Esophagus mucosa (tissue), 1 donor: ENCODE data around the gene MTA1. TPM values are rescaled to one million over a fixed set of nuclear protein-coding genes. Genes with fewer than 3 reads are reported as not detected.

Source experiments
- ATAC-seq: fragments of 200-7000 bp; cut with Tn5 transposase; one replicate; pipeline ENCODE4 v1.9.1; 2020
- total RNA-seq: library from RNA; stranded (reverse); gene quantifications from one replicate; pipeline ENCODE4 v1.2.4, GENCODE V29; 2023
- donor health status: DM: yes; HTN: yes; CAD: no.

MTA1 gene
- total RNA-seq, 1 donor from 2014 or later = 30.9 TPM

DNA sequence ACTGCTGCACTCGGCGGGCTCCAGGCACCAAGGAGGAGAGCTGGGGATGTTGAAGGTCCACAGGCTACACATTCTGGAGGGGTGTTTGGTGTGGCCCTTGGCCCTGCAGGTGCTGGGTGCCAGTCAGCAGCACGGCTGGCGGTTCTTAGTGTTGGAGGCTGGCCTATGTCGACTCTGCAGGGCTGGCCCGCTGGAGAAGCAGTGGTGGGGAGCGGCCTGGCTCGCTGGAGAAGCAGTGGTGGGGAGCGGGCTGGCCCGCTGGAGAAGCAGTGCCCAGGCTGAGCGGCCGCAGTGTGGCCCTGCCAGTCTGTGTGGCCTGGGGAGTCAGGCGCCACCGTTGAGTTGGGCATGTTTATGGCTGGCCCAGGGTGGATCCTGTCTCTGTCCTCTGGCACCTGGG lies 27.3 kb downstream of the MTA1 start:
- ATAC-seq = no peak

DNA sequence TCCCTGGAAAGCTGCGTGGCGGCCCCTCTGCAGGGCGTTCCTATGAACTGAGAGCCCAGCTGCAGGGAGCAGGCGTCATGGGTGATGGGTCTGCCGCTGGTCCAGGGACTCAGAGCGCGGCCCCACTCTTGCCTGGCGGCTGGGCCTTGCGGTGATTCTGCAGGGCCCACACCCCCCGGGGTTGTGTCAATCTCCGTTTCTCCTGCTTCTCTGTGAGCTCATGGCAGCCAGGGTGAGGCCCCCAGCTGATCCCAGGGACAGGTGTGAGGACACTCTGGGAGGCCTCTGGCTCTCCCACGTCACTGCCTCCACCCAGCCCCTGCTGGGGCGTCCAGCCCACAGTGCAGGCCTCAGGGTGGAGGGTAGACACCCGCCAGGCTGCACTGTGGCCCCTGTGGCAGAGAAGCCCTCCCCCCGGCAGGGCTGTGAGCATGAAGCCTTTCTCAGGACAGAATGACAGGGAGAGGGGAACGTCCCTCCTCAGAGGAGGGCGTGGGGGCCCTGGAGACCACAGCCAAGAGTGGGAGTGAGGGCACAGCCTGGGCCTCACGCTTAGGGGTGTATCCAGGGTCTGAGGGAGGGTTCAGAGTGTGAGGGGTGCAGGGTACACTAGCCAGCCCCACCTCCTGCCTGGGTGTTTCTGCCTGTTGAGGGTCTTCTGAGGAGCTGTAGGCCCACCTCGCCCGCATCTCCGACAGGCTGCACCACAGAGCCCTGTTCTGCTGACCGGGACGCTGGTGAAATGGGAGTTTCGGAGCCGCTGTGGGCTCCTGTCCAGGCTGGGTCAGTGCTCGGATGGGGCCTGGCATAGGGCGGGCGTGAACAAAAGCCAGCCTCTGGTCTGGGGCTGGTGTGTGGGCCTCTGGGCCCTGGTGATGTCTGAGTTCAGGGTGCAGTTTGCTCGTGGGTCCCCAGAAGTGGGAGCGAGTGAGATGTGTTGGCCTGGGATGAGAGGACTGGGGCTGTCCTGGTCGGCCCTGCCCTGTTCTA lies 28.3 kb downstream of the MTA1 start:
- no peak for ATAC-seq

DNA sequence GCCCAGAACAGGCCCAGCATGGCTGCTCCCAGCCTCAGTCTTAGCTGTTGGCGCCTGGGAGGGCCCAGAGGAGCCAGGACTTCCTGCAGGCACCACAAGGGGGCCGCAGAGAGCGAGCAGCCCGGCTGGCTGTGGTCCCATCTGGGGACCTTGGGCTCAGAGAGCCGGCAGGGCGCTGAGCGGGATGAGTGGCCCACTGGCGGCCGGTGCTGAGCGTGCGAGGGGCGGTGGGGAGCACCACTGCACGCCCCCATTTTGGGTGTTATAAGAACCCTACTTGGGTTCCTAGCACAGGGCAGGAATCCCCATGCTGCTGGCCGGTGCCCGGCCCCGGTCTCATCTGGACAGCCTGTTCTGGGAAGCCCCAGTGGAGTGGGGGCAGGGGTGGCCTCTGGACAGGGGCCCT lies 29.1 kb downstream of the MTA1 start:
- peak; percentile 80 for ATAC-seq

DNA sequence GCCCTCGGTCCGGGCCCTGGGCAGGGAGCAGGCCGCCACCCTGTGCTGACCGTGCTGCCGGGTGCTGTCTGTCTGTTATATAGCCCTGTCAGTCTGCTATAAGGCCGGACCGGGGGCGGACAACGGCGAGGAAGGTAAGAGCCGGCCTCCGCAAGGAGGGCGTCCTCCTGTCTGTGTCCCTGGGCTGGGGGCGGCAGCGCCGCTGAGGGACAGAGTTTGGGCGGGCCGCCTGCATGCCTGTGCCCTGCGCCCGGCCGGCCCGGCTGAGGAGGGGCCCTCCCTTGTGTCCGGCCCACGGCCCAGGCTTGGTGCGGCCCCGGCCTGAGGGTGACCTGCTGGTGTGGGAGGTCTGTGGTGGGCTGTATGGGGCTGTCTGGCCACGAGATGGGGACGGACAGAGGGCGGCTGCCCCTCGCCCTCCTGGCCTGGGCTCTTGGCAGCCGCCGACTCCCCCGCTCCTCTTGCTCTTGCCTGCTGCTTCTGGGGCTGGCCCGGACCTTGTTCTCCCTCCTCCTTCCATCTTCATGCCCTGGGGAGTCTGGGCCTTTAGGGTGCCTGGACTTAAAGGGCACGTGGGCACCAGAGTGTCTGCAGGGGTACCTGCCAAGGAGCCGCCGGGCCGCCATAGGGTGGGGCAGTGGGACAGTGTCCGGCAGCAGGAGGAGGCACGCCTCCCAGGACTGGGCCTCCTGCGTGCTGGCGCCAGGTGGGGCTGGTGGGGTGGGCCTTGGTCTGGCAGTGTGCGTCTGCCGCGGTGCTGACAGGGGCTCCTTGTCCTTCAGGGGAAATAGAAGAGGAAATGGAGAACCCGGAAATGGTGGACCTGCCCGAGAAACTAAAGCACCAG lies 29.9 kb downstream of the MTA1 start:
- ATAC-seq = no peak

GRCh38 chr14:105450123-105450505 lies 30.5 kb downstream of the MTA1 start:
- no peak for ATAC-seq

GRCh38 chr14:105450864-105451720 lies 31.5 kb downstream of the MTA1 start:
- ATAC-seq = no peak

- no peak for ATAC-seq
Observed at GRCh38 chr14:105452963-105453362, 33.3 kb downstream of the MTA1 start.

GRCh38 chr14:105453847-105454246 lies 34.2 kb downstream of the MTA1 start:
- ATAC-seq = no peak

DNA sequence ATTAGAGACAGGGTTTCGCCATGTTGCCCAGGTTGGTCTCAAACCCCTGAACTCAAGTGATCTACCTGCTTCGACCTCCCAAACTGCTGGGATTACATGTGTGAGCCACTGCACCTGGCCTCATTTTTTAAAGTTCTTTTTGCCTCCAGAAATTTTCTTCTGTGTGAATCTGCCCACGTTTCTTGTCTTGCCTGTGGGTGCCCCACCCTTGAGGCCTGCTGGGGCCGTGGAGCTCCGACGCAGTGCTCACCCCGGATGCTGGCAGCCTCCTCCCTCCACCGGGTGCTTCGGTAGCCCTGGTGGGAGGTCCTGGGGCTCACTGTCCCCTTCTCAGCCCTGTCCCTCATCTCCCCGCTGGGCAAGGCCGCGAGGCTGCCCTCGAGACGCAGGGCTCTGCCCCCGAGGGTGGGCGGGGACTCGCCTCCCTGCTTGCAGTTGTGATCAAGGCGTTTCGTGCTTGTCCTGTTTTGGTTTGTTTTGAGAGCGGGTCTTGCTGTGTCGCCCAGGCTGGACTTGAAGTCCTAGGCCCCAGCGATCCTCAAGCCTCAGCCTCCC lies 35.5 kb downstream of the MTA1 start:
- no peak for ATAC-seq

DNA sequence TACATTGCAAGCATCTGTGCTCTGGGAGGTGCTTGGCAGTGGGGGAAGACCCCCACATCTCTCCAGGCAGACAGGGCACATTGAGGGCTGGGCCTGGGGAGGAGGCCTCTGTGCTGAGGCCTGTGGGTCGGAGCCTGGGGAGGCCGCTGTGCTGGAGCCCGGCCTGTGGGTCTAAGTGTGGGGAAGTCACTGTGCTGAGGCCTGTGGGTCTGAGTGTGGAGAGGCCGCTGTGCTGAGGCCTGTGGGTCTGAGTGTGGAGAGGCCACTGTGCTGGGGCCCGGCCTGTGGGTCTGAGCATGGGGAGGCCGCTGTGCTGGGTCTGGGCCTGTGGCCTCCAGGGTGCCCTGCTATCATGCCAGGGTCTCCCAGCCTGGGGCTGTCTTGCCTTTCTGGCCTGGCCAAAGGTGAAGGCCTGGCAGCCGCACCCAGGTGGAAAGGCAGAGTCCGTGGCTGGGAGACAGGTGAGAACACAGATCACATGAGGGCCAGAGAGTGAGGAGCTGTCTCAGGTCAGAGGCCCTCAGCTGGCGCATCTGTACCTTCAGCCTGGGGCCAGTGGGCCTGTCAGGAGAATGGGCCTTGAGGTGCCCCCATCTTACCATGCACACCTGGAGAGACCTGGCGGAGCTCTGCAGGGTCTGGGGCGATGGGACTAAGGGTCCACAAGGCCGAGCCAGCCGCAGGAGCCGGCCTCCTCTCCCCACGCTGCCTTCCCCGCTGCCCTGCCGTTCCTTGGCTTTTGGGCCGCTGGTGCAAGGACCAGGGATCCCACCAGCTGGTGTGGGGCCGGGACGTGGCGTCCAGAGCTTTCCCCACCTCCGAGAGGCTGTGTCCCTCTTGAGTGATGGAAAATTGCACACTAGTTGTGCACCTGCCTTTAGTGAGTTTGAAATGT lies 36.4 kb downstream of the MTA1 start:
- ATAC-seq = peak; percentile 8

DNA sequence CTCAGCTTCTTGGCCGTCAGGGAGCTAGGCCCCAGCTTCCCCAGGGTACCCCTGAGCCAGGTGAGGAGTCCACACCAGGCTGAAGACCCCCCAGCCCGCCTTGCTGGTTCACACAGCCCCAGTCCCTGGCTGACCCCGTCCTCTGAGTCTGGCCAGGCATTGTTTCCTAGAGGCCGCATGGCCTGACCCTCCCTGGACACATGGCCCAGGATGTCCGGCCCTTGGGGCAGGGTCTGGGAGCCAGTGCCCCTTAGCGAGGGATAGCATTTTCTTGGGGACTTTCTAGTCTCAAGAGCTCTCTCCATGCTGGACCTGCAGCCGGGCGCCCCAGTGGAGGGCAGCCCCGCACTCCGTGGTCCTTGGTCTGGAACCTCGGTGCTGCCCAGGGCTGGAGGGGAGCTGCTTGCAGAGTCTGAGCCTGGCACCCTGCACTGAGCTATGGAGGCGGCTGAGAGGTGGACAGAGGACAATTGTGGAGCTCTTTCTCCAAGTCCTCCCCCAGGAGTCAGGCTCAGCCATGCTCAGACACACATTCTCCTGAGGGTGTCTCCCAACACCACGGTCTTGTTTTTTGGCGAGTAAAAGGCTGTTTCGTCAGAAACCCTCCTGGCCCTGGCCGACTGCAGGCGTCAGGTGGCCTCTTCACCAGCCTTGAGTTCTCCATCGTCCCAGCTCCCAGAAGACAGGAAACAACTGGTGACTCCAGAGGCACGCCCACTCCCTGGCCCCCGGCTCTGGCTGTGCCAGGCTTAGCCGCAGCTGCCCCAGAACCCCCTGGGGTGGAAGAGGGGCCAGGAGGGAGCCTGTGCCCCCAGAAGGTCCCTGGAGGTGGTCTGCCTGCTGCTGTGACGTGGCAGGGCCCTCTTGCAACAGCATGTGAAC lies 37.4 kb downstream of the MTA1 start:
- ATAC-seq = peak; percentile 24

DNA sequence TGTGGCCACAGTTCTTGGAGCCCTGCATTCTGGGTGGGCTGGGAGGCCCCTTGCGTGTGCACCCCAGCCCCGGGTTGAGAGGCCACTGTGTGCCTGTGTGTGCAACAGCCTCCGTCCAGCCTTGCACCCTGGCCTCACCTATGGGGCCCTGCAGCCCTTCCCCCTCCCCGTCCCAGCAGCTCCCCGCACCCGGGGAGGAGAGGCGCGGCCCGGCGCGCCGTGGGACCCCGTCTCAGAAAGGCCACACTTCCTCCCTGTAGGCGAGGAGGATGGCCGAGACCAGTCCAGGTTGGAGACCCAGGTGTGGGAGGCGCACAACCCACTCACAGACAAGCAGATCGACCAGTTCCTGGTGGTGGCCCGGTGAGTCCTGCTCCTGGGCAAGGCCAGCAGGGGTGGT lies 38.4 kb downstream of the MTA1 start:
- ATAC-seq = no peak

DNA sequence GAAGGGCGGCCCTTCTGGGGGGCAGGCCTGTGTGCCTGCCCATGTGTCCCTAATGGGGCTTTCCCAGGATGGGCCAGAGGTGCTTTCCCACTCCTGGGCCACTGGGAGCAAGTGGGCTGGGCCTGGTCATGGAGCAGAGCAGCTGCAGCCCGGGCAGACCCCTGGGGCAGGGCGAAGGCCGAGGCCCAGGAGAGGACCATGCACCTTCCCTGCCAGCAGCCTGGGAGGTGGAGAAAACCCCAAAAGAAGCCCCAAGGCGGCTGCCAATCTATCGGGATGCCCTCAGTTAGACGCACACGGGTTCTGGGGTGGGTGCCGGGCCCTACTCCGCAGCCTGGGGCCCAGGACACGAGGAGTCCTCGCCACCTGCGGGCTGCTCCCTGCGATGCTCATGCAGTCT lies 38.9 kb downstream of the MTA1 start:
- ATAC-seq = no peak

DNA sequence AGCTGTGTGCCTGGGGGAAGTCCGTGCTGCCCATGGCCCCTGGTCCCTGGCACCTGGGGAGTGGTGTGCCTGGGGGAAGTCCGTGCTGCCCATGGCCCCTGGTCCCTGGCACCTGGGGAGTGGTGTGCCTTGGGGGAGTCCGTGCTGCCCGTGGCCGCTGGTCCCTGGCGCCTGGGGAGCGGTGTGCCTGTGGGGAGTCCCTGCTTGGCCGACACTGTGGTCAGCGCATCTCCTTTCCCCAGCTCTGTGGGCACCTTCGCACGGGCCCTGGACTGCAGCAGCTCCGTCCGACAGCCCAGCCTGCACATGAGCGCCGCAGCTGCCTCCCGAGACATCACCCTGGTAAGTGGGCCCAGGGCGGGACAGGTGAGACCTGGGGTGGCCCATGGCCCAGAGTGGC lies 40.5 kb downstream of the MTA1 start:
- no peak for ATAC-seq

GRCh38 chr14:105460616-105461015 lies 41.0 kb downstream of the MTA1 start:
- ATAC-seq = no peak

GRCh38 chr14:105461903-105462302 lies 42.3 kb downstream of the MTA1 start:
- ATAC-seq = no peak

DNA sequence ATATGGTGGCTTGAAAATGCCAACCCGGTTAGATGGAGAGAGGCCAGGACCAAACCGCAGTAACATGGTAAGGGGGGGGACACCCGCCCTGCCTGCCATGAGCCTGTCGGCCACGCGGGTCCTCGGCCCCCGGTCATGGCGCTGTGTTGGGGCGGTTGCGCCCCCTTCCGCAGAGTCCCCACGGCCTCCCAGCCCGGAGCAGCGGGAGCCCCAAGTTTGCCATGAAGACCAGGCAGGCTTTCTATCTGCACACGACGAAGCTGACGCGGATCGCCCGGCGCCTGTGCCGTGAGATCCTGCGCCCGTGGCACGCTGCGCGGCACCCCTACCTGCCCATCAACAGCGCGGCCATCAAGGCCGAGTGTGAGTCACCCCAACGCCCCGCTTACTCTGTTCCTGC lies 44.9 kb downstream of the MTA1 start:
- ATAC-seq = no peak

DNA sequence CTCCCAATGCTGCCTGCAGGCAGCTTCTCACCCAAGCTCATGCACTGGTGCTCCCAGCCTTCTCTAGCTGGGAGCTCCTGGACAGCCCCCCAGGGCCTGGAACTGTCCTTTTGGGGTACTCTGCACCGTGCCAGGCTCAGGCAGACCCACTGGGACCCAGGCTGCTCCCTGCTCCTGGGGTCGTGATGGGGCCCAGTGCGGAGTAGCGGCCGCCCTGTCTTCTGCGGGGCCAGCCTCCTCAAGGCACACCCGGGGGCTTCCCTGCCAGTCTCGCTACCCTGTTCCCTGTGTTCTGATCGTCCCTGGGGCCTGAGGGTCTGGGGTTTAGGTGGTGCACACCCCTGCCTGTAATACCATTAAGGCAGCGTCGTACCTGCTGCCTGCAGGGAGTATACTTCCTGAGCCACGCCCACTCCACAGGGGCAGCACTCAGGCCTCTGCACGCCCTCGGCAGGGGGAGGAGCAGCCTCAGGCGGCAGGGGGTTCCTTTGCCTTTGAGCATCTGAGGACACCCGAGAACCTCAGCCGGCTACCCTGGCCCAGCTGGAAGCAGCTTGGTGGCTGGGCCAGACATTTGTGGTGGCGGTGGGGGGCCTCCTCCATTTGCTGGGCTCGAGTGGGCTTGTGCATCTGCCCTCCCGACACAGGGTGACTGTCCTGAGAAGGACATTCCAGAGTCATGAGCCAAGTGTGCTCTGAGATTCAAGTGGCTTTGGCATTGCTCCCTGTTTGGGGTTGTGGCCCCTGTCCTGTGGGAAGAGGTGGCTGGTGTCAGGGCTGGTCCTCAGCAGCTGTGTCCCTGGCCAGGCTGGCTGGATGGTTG lies 45.8 kb downstream of the MTA1 start:
- ATAC-seq = no peak
